Activated CD4-positive, alpha-beta T cell treated with anti-CD3 and anti-CD28 coated beads for 1 hour (primary cell): ENCODE measurements around the gene USP6.
"Not testable (repeated sequence)": the region's sequence is repeated elsewhere in the genome, so short reads cannot be mapped to it uniquely, and the experiment has no call there.

Source experiments
- DNase-seq: peaks from one replicate; pipeline ENCODE4 v3.0.0-alpha.2; 2020

The USP6 gene

GRCh38 chr17:5115673-5116651 is at the start of gene USP6:
USP6 (plus strand) TSS chr17:5116032; CDS start chr17:5130368, 14,336 bp downstream.
- DNase-seq, result no peak

GRCh38 chr17:5068236-5068635 is 47.6 kb upstream of the USP6 start:
- no peak for DNase-seq

- DNase-seq, result no peak
These were observed 46.1 kb upstream of the USP6 start for GRCh38 chr17:5069724-5070123.

GRCh38 chr17:5075472-5075871 is 40.4 kb upstream of the USP6 start:
- not testable (repeated sequence) for DNase-seq

GRCh38 chr17:5077275-5077674 is 38.6 kb upstream of the USP6 start:
- not testable (repeated sequence) for DNase-seq

- no peak for DNase-seq
These were observed 38.1 kb upstream of the USP6 start for GRCh38 chr17:5077781-5078105.

GRCh38 chr17:5078106-5079028 is 37.5 kb upstream of the USP6 start, which contains the start of gene ZFP3:
ZFP3 (plus strand) TSS chr17:5078467; CDS start chr17:5091505, 13,038 bp downstream.
- DNase-seq, result peak; percentile 57

- DNase-seq, result no peak
These were observed 35.2 kb upstream of the USP6 start for GRCh38 chr17:5080591-5080990.

- DNase-seq, result no peak
These were observed 23.4 kb upstream of the USP6 start for GRCh38 chr17:5092218-5093010.

GRCh38 chr17:5096731-5097100 is 19.1 kb upstream of the USP6 start:
- DNase-seq, result no peak

- DNase-seq, result peak; percentile 37
These were observed 18.6 kb upstream of the USP6 start for GRCh38 chr17:5097101-5097834.

- no peak for DNase-seq
These were observed 16.6 kb upstream of the USP6 start for GRCh38 chr17:5099271-5099670.

- DNase-seq, result no peak
These were observed 15.0 kb upstream of the USP6 start for GRCh38 chr17:5100832-5101231.

GRCh38 chr17:5110816-5111215 is 5.0 kb upstream of the USP6 start:
- DNase-seq, result no peak

GRCh38 chr17:5111402-5112204 is 4.2 kb upstream of the USP6 start, which contains the start of gene ZNF232:
ZNF232 (minus strand) TSS chr17:5111878; CDS start chr17:5111822, 56 bp downstream.
- peak; percentile 84 for DNase-seq

GRCh38 chr17:5118219-5118618 is 2.4 kb downstream of the USP6 start:
- DNase-seq, result no peak

GRCh38 chr17:5120036-5120435 is 4.2 kb downstream of the USP6 start:
- DNase-seq, result no peak

- DNase-seq, result not testable (repeated sequence)
These were observed 4.8 kb downstream of the USP6 start for GRCh38 chr17:5120436-5121185.

GRCh38 chr17:5121186-5121841 is 5.5 kb downstream of the USP6 start:
- DNase-seq, result no peak

GRCh38 chr17:5122056-5122455 is 6.2 kb downstream of the USP6 start:
- not testable (repeated sequence) for DNase-seq
